ENCODE data around the gene GRN. TPM values are rescaled to one million over a fixed set of nuclear protein-coding genes. Genes with fewer than 3 reads are reported as not detected.
A peak's percentile ranks its signal among the peaks of the same experiment; 100 is the strongest.

The GRN gene
- total and polyA plus RNA-seq, 2 of the 13 experiments (the other 11 are each of a cell fraction or from before 2014, with no cell fraction given): 86.6 to 143 TPM

DNA sequence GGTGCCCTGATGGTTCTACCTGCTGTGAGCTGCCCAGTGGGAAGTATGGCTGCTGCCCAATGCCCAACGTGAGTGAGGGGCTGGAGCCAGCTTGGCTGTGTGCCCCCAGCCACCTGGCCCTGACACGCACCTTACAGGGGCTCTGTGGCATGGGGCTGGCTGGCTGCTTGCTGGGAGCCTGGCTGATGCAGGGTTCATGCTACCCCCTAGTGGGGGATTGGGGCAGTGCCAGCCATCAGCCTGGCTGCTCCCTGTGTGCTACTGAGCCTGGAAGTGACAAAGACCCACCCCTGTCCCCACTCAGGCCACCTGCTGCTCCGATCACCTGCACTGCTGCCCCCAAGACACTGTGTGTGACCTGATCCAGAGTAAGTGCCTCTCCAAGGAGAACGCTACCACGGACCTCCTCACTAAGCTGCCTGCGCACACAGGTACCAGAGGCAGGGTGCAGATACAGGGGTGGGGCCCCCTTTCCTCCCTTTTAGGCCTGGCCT lies 5.7 kb downstream of the GRN start (continued):
- TF ChIP-seq, protein P1, sequence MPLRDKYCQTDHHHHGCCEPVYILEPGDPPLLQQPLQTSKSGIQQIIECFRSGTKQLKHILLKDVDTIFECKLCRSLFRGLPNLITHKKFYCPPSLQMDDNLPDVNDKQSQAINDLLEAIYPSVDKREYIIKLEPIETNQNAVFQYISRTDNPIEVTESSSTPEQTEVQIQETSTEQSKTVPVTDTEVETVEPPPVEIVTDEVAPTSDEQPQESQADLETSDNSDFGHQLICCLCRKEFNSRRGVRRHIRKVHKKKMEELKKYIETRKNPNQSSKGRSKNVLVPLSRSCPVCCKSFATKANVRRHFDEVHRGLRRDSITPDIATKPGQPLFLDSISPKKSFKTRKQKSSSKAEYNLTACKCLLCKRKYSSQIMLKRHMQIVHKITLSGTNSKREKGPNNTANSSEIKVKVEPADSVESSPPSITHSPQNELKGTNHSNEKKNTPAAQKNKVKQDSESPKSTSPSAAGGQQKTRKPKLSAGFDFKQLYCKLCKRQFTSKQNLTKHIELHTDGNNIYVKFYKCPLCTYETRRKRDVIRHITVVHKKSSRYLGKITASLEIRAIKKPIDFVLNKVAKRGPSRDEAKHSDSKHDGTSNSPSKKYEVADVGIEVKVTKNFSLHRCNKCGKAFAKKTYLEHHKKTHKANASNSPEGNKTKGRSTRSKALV (CRISPR knock-in tag; IDR thresholded peaks at IDR 0.05): no peak
- TF ChIP-seq ZNF451 (CRISPR knock-in tag; IDR thresholded peaks at IDR 0.05) (no peak), ZNF329 (CRISPR knock-in tag; IDR thresholded peaks at IDR 0.05; ENCODE audit: low read depth) (no peak), ETV5 (CRISPR knock-in tag; IDR thresholded peaks at IDR 0.05; ENCODE audit: borderline replicate concordance) (no peak), ZNF138 (CRISPR knock-in tag; IDR thresholded peaks at IDR 0.05; ENCODE audit: low read depth) (no peak), CREB1 (IDR thresholded peaks at IDR 0.05) (no peak), CREB1 (CRISPR knock-in tag; IDR thresholded peaks at IDR 0.05) (no peak), TBL1XR1 (IDR thresholded peaks at IDR 0.05; ENCODE audit: borderline replicate concordance, low read length, partially characterized antibody) (no peak), NFRKB (IDR thresholded peaks at IDR 0.05) (no peak), KAT7 (CRISPR knock-in tag; IDR thresholded peaks at IDR 0.05; ENCODE audit: borderline replicate concordance) (no peak), XRCC5 (optimal IDR thresholded peaks at IDR 0.05; ENCODE audit: low read length) (peak; percentile 88), ZNF724P (CRISPR knock-in tag; IDR thresholded peaks at IDR 0.05; ENCODE audit: borderline replicate concordance) (no peak), ZSCAN22 (CRISPR knock-in tag; IDR thresholded peaks at IDR 0.05) (no peak), ZNF552 (CRISPR knock-in tag; IDR thresholded peaks at IDR 0.05; ENCODE audit: borderline replicate concordance) (no peak), ARNT (IDR thresholded peaks at IDR 0.05) (no peak), ZNF256 (CRISPR knock-in tag; conservative IDR thresholded peaks at IDR 0.05) (no peak), ZNF660 (CRISPR knock-in tag; IDR thresholded peaks at IDR 0.05; ENCODE audit: borderline replicate concordance, low read depth) (no peak), TCF7 (IDR thresholded peaks at IDR 0.05; ENCODE audit: low read depth) (no peak)
- TF ChIP-seq, protein P2, sequence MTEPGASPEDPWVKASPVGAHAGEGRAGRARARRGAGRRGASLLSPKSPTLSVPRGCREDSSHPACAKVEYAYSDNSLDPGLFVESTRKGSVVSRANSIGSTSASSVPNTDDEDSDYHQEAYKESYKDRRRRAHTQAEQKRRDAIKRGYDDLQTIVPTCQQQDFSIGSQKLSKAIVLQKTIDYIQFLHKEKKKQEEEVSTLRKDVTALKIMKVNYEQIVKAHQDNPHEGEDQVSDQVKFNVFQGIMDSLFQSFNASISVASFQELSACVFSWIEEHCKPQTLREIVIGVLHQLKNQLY (CRISPR knock-in tag; IDR thresholded peaks at IDR 0.05): no peak
- TF ChIP-seq, protein P3, sequence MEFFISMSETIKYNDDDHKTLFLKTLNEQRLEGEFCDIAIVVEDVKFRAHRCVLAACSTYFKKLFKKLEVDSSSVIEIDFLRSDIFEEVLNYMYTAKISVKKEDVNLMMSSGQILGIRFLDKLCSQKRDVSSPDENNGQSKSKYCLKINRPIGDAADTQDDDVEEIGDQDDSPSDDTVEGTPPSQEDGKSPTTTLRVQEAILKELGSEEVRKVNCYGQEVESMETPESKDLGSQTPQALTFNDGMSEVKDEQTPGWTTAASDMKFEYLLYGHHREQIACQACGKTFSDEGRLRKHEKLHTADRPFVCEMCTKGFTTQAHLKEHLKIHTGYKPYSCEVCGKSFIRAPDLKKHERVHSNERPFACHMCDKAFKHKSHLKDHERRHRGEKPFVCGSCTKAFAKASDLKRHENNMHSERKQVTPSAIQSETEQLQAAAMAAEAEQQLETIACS (CRISPR knock-in tag; IDR thresholded peaks at IDR 0.05): peak; percentile 55
- TF ChIP-seq, protein P4, sequence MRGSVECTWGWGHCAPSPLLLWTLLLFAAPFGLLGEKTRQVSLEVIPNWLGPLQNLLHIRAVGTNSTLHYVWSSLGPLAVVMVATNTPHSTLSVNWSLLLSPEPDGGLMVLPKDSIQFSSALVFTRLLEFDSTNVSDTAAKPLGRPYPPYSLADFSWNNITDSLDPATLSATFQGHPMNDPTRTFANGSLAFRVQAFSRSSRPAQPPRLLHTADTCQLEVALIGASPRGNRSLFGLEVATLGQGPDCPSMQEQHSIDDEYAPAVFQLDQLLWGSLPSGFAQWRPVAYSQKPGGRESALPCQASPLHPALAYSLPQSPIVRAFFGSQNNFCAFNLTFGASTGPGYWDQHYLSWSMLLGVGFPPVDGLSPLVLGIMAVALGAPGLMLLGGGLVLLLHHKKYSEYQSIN (CRISPR knock-in tag; IDR thresholded peaks at IDR 0.05; ENCODE audit: borderline replicate concordance): no peak
- TF ChIP-seq, protein P5, sequence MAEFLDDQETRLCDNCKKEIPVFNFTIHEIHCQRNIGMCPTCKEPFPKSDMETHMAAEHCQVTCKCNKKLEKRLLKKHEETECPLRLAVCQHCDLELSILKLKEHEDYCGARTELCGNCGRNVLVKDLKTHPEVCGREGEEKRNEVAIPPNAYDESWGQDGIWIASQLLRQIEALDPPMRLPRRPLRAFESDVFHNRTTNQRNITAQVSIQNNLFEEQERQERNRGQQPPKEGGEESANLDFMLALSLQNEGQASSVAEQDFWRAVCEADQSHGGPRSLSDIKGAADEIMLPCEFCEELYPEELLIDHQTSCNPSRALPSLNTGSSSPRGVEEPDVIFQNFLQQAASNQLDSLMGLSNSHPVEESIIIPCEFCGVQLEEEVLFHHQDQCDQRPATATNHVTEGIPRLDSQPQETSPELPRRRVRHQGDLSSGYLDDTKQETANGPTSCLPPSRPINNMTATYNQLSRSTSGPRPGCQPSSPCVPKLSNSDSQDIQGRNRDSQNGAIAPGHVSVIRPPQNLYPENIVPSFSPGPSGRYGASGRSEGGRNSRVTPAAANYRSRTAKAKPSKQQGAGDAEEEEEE (CRISPR knock-in tag; IDR thresholded peaks at IDR 0.05; ENCODE audit: borderline replicate concordance): 0 out of 2 replicates have a peak, but pooled peaks have one; percentile 63
- TF ChIP-seq, protein P6, sequence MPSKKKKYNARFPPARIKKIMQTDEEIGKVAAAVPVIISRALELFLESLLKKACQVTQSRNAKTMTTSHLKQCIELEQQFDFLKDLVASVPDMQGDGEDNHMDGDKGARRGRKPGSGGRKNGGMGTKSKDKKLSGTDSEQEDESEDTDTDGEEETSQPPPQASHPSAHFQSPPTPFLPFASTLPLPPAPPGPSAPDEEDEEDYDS (CRISPR knock-in tag; IDR thresholded peaks at IDR 0.05): no peak
- TF ChIP-seq, protein P7, sequence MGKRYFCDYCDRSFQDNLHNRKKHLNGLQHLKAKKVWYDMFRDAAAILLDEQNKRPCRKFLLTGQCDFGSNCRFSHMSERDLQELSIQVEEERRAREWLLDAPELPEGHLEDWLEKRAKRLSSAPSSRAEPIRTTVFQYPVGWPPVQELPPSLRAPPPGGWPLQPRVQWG (CRISPR knock-in tag; IDR thresholded peaks at IDR 0.05; ENCODE audit: borderline replicate concordance, low read depth): no peak
